ENCODE measurements around the gene CYP2W1. TPM values are rescaled to one million over a fixed set of nuclear protein-coding genes. Genes with fewer than 3 reads are reported as not detected.
"Not testable (repeated sequence)": the region's sequence is repeated elsewhere in the genome, so short reads cannot be mapped to it uniquely, and the experiment has no call there.

The CYP2W1 gene
- total RNA-seq, 4 donors from 2014 or later: 11.7 to 31.6 (median 19.3) TPM

- no peak for TF ChIP-seq POLR2A (IDR thresholded peaks at IDR 0.05)
- TF ChIP-seq, protein P1, sequence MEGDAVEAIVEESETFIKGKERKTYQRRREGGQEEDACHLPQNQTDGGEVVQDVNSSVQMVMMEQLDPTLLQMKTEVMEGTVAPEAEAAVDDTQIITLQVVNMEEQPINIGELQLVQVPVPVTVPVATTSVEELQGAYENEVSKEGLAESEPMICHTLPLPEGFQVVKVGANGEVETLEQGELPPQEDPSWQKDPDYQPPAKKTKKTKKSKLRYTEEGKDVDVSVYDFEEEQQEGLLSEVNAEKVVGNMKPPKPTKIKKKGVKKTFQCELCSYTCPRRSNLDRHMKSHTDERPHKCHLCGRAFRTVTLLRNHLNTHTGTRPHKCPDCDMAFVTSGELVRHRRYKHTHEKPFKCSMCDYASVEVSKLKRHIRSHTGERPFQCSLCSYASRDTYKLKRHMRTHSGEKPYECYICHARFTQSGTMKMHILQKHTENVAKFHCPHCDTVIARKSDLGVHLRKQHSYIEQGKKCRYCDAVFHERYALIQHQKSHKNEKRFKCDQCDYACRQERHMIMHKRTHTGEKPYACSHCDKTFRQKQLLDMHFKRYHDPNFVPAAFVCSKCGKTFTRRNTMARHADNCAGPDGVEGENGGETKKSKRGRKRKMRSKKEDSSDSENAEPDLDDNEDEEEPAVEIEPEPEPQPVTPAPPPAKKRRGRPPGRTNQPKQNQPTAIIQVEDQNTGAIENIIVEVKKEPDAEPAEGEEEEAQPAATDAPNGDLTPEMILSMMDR (IDR thresholded peaks at IDR 0.05): no peak
- DNase-seq (ENCODE audit: low spot score in 2 of 2): no peak
- H3K4me3 ChIP-seq (ENCODE audit: low read depth, poor library complexity, severe bottlenecking): no peak overlapping the region
- 95 to 96% methylated on average over 28 to 29 of the region's 33 CpGs for WGBS, 2 donors
- intact Hi-C loops (cut with DNase I; ENCODE audit: low total_unique reads): no loop called here
Observed at GRCh38 chr7:1031716-1032455, 48.9 kb downstream of the CYP2W1 start.

- intact Hi-C loops (cut with DNase I; ENCODE audit: low total_unique reads): no loop called here
- no peak overlapping the region for H3K4me3 ChIP-seq (ENCODE audit: low read depth, poor library complexity, severe bottlenecking)
- no peak for TF ChIP-seq POLR2A (IDR thresholded peaks at IDR 0.05)
- TF ChIP-seq, protein P1 (IDR thresholded peaks at IDR 0.05): no peak
- no peak for DNase-seq (ENCODE audit: low spot score in 2 of 2)
- WGBS, 2 donors: 91 to 96% methylated on average over 17 of the region's 25 CpGs
Observed at GRCh38 chr7:1032536-1033181, 49.7 kb downstream of the CYP2W1 start.

- intact Hi-C loops (cut with DNase I; ENCODE audit: low total_unique reads): no loop called here
- H3K4me3 ChIP-seq (ENCODE audit: low read depth, poor library complexity, severe bottlenecking): no peak overlapping the region
- TF ChIP-seq, protein P1 (IDR thresholded peaks at IDR 0.05): no peak
- no peak for TF ChIP-seq POLR2A (IDR thresholded peaks at IDR 0.05)
- DNase-seq (ENCODE audit: low spot score in 2 of 2): no peak
- WGBS, 2 donors: 90 to 93% methylated on average over 20 of the region's 20 CpGs
Observed at GRCh38 chr7:1033546-1034145, 50.7 kb downstream of the CYP2W1 start.

DNA sequence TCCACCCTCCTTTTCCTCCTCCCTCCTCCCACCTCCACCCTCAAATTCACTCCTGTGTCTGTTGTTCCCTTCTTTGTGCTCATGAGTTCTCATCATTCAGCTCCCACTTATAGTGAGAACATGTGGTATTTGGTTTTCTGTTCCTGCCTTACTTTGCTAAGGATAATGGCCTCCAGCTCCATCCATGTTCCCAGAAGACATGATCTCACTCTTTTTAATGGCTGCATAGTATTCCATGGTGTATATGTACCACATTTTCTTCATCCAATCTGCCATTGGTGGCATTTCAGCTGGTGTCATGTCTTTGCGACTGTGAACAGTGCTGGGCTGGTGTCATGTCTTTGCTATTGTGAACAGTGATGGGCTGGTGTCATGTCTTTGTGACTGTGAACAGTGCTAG lies 51.8 kb downstream of the CYP2W1 start:
- WGBS, 2 donors: 80 to 82% methylated on average over 1 of the region's 1 CpG
- not testable (repeated sequence) for DNase-seq (ENCODE audit: low spot score in 2 of 2); H3K4me3 ChIP-seq (ENCODE audit: low read depth, poor library complexity, severe bottlenecking)

DNA sequence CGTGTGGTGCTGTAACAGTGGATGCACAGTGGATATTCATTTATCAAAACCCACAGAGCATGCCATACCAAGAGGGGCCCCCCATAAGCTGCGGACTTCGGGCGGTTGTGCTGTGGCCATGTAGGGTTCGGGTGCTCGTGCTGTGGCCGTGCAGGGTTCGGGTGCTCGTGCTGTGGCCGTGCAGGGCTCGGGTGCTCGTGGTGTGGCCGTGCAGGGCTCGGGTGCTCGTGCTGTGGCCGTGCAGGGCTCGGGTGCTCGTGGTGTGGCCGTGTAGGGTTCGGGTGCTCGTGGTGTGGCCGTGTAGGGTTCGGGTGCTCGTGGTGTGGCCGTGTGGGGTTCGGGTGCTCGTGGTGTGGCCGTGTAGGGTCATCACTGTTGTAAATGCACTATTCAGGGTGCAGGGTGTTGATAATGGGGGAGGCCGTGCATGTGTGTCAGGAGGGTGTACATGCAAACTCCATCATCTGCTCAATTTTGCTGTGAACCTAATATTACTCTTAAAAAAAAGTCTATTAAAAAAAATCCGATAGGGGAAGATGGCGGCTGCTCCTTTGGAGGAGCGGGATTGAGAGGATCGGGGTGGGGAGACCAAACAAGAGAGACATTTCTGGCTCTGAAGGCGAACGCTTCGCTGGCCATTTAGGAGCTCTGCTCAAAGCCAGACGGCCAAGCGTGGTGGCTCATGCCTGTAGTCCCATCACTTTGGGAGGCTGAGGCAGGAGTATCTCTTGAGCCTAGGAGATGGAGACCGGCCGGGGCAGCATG lies 53.4 kb downstream of the CYP2W1 start:
- DNase-seq (ENCODE audit: low spot score in 2 of 2); intact Hi-C loops (cut with DNase I; ENCODE audit: low total_unique reads); H3K4me3 ChIP-seq (ENCODE audit: low read depth, poor library complexity, severe bottlenecking): not testable (repeated sequence)
- 94 to 96% methylated on average over 40 of the region's 40 CpGs for WGBS, 2 donors

More for the DNA sequence above, 51.8 kb downstream of the CYP2W1 start:
- intact Hi-C loops (cut with DNase I; ENCODE audit: low total_unique reads): not testable (repeated sequence)

MicroRNAs encoded within 50 kb of the gene (microRNA counts, 767-probe panel; counts per million panel counts)
- microRNA hsa-miR-339-3p: 0 to 358 counts per million in 2 donors
- microRNA hsa-miR-339-5p: 0 to 358 counts per million in 2 donors

Small RNA genes lying within 50 kb of the gene (microRNA-seq; reads per million reads assigned to microRNA genes)
- 290 to 295 reads per million in 2 donors for gene MIR339 (ENCODE audit: borderline number of aligned reads in 1 of 2, borderline replicate concordance in 2 of 2)

Other genes with a start within 250 kb of the CYP2W1 start
- gene SUN1, start 150.7 kb upstream of the CYP2W1 start, total RNA-seq: 100 to 1,000 TPM; 265 to 429 (median 271) TPM
- 10 to 100 TPM; 46.1 to 67.7 (median 51.6) TPM for gene GET4, start 106.6 kb upstream of the CYP2W1 start, total RNA-seq
- gene ADAP1, start 28.5 kb upstream of the CYP2W1 start, total RNA-seq: 10 to 100 TPM in 1 of 4 donors, 1 to 10 TPM in 3; 9.1 to 18.8 (median 9.9) TPM
- 10 to 100 TPM; 13.0 to 25.1 (median 15.1) TPM for gene COX19, start 7.6 kb upstream of the CYP2W1 start, total RNA-seq
- 10 to 100 TPM; 26.9 to 61.7 (median 39.0) TPM for gene GPR146, start 61.4 kb downstream of the CYP2W1 start, total RNA-seq
- gene GPER1, start 104.9 kb downstream of the CYP2W1 start, total RNA-seq: 1 to 10 TPM; 1.1 to 4.5 (median 3.1) TPM
- 10 to 100 TPM in 3 of 4 donors, 1 to 10 TPM in 1; 9.4 to 26.0 (median 22.8) TPM for gene ZFAND2A, start 177.0 kb downstream of the CYP2W1 start, total RNA-seq
- not detected for gene UNCX, start 249.7 kb downstream of the CYP2W1 start, total RNA-seq